Stimulated activated CD4-positive, alpha-beta T cell treated with anti-CD3 and anti-CD28 coated beads, TNF-alpha, amount 100 ng/mL, for 1 hour (primary cell): ENCODE results near the gene ZCCHC13.
A peak's percentile ranks its signal among the peaks of the same experiment; 100 is the strongest.
"Not testable (repeated sequence)": the region's sequence is repeated elsewhere in the genome, so short reads cannot be mapped to it uniquely, and the experiment has no call there.

Source experiments
- DNase-seq, 3 donors: peaks; one replicate each; pipeline ENCODE4 v3.0.0-alpha.2; 2020; ENCODE audit warnings: low read depth in 3 of 3, low spot score in 1 of 3

The ZCCHC13 gene

DNA sequence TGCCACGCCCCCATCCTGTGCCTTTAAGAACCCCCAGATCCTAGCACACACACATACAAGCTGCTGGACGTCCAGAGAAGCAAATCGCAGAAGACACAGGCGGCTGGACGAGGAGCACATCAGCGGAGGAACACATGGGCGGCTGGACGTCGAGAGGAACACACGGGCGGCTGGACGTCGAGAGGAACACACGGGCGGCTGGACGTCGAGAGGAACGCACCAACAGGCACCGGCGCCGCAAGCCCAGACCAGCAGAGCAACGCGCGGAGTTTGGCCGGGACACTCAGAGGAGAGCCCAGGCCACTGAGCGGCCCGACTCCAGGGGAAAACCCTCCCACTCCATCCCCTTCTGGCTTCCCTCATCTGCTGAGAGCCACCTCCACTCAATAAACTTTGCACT is 17.2 kb downstream of the ZCCHC13 start:
- no peak for DNase-seq

DNA sequence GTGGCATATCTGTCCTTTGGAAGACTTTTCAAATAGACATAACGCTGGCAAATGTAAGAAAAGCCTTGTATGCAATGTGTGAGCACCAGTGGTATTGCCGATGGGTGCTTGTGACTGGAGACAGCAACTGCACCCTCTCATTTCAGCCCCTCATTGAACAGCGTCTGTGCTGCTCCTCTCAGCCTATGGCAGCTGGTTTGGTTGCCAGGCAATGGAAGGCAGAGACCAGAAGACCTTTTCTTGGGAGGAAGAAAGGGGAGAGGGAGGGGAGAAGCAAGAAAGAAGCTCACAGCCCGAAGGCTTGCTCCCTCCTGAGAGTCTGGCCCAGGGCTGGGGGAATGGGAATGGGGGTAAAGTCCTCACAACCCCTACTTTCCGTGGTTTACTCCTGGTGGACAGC is 20.2 kb downstream of the ZCCHC13 start:
- DNase-seq = no peak

DNA sequence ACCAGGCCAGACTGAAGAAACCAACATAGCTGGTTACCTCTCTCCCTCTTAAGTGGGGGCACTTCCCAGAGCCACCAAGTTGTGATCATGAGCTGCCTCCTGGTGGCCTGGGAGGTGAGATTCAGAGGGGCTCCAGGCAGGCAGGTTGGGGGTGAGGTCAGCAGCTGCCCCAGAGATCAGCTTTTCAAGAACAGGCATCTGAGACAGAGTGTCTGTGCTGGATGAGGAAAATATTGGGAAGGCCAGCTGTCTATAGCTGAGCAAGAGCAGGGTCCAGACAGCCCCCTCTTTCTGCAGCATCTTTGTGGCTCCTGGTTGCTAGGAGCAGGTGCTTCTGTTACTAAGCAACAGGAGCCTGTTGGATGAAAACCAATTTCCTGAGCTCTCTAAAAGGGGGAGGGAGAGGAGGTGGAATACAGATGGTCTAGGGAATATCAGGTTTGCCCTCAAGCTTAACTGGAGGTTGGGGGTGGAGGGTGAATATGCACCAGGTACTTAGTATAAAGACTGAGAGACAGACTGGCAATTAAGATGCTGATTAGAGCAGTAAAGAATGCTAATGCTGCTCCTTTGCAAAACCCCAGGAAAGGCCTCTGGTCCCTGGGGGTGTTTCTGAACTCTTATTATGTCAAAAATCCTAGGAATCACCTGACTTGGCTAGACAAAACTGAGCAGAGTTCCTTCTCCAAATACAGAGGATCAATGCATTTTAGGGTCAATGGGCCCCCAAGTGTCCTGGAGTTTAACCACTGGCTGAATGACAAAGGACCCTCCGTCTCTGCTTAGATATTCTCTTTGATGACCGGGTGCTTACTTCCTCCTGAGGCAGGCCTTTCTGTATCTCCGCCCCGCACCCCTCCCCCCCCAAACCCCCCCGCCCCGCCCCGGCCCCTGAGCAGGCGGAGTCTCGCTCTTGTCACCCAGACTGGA is 21.4 kb downstream of the ZCCHC13 start:
- DNase-seq = no peak

DNA sequence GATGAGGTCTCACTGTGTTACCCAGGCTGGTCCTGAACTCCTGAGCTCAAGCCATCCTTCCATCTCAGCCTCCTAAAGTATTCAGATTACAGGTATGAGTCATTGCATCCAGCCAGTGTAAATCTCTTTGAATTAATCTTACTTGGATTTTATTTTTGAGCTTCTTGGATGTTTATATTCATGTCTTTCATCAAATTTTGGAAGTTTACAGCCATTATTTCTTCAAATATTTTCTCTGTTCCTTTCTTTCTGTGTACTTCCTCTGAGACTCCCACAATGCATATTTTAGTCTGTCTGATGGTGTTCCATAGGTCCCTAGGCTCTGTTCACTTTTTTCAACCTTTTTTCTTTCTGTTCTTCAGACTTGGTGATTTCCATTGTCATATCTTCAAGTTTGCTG is 34.9 kb downstream of the ZCCHC13 start:
- DNase-seq = no peak

DNA sequence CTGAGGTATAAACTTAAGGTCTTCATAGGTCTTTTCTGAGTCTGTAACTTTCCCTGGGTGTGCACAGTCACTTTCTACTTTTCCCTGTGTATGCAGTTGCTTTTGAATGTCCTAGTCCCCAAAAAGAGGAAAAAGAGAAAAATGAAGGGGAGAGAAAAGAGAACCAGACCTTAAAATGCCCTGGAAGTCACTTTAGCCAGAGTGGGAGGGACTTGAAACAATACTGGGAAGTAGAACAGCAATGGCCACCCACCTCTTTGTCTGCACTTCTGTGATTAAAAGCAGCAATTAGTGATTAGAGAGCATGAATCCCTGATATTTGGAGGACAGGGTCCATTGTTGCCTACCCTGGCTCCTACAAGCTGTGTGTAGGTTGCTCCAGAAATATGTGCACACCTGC is 36.1 kb downstream of the ZCCHC13 start:
- DNase-seq = no peak

DNA sequence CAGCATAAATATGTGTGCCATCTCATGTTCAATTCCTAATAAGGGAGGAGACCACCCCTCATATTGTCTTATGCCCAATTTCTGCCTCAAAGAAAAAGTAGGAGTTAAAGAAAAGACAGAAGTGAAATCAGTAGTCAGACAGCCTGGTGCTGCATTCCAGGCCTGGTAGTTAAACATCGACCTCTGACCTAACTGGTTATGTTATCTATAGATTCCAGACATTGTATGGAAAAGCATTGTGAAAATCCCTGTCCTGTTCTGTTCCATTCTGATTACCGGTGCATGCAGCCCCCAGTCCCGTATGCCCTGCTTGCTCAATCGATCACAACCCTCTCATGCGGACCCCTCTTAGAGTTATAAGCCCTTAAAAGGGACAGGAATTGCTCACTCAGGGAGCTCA is 38.2 kb downstream of the ZCCHC13 start:
- not testable (repeated sequence) for DNase-seq

DNA sequence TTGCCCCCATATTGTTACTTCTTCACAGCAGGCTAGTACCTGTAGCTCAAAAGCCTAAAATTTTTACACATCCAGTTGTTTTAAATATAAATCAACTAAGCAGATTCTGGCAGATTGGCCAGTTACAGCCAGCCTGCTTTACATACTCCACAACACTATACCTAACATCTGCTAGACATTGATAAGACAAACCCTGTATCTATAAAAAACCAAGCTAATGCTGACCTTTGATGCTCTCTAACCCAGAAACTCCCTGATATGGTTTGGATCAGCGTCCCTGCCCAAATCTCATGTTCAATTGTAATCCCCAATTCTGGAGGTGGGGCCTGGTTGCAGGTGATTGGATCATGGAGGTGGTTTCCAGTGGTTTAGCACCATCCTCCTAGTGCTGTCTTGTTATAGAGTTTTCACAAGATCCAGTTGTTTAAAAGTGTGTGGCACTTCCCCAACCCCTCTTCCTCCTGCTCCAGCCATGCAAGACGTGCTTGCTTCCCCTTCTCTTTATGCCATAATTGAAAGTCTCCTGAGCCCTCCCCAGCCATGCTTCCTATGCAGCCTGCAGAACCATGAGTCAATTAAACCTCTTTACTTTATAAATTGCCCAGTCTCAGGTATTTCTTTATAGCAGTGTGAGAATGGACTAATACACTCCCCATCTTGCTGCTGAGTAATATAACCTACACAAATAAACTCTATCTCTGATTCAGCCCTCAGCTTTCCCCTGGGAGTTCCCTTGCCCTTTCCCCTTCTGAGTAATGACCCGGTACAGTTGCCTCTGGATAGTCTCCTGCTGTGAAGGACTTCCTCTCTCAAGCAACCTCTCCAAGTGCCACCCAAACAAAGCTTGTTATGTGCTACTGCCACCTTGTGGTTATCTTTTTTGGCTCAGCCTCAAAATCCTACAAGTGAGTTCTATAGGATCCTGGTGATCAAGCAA is 39.6 kb downstream of the ZCCHC13 start:
- DNase-seq = peak in 2 of 3 donors; percentile 4 to 8

DNA sequence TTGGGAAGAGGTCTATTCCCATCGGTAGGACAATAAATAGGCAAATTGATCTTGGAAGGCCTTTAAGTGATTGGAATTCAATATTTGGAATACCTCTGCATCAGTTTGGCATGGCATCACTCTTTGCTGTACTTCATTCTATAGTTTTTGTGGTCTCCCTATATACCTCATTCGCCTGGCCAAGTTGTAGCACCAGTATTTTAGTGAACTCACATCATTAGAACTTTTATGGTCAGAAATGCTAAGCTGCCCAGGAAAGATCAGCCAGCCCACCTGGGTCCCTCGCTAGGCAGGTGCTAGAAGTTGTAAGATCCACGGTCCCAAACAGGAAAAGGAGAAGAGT is 40.3 kb downstream of the ZCCHC13 start:
- no peak for DNase-seq

DNA sequence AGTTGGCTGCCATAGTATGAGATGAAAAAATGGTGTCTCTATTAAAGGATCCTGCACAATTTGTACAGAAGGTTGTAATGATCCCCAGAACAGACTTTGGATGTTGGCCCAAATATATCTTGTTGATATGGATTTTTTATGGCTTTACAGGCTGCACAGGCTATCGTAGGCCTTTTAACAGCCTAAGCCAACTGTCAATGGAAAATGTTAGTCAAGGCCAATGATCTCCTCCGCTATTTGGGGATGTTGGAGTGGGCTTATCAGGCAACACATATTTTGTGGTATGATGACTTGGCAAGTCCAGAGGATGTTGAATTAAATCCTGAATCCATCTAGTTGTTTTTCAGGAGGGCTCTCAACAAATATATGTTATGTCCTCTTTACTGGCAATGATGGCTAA is 42.1 kb downstream of the ZCCHC13 start:
- DNase-seq = no peak

DNA sequence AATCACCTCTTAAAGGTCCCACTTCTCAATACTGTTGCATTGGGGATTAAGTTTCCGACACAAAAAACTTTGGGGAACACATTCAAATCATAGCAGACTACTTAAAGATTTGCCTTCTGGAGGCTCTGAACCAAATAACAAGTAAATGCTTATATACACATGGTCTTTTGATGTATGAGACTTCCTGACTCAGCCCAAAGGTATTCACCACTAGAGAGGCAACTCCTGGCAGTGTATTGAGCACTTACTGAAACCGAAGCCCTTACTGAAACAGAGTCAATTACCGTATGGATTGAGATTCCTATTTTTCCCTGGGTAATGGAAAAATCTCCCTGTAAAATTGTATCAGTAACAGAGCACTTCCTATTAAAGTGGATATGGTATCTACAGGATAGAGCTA is 45.4 kb downstream of the ZCCHC13 start:
- DNase-seq = no peak

DNA sequence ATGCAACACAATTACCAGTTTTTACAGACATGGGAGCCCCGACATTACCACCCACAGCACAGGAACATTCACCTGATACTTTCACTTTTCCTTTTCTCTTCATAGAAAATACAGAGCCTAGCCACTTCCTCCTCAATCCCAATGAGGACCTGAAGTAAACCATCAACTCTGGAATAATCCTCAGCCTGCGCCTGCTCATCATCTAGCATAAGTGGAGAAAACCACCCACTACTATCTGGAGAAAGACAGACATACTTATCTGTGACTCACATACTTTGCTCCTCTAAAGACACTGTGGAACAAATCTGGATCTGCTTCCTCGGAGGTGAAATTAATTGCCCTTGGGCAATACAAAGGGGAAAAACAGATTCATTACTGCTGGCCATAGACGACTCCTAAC is 47.8 kb downstream of the ZCCHC13 start:
- no peak for DNase-seq

DNA sequence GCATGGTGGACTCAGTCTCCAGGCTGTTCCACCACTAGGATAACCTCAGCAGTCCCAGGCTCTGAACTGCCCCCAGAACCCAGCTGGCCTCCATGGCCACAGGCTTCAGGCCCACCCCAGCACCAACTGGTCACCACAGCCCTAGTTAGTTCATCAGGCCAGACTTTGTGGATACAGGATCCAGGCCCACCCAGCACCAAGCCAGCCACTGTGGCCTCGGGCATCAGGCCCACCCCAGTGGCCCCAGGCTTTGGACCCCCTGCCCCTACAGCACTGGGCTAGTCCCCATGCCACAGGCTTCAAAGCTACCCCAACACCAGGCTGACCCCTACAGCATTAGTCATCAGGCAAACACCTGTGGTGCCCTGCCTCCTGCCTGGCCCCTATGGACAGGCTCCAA is 50.0 kb downstream of the ZCCHC13 start:
- no peak for DNase-seq
